ENCODE measurements around the gene LMO1.

The LMO1 gene

GRCh38 chr11:8288824-8289491, 25.3 kb upstream of the LMO1 start:
- no peak overlapping the region for H3K4me3 ChIP-seq (ENCODE audit: low read depth, low read length)
- in situ Hi-C loops (cut with HindIII; ENCODE audit: low sequenced_read_pairs), result no loop called here
- TF ChIP-seq CTCF (IDR thresholded peaks at IDR 0.05; ENCODE audit: low read depth, low read length, missing control alignments), result no peak
- DNase-seq (ENCODE audit: low read depth), result no peak

- no peak for TF ChIP-seq CTCF (IDR thresholded peaks at IDR 0.05; ENCODE audit: low read depth, low read length, missing control alignments)
- DNase-seq (ENCODE audit: low read depth), result no peak
- in situ Hi-C loops (cut with HindIII; ENCODE audit: low sequenced_read_pairs), result no loop called here
- H3K4me3 ChIP-seq (ENCODE audit: low read depth, low read length), result no peak overlapping the region
Measured at GRCh38 chr11:8288166-8288772, 24.6 kb upstream of the LMO1 start.

DNA sequence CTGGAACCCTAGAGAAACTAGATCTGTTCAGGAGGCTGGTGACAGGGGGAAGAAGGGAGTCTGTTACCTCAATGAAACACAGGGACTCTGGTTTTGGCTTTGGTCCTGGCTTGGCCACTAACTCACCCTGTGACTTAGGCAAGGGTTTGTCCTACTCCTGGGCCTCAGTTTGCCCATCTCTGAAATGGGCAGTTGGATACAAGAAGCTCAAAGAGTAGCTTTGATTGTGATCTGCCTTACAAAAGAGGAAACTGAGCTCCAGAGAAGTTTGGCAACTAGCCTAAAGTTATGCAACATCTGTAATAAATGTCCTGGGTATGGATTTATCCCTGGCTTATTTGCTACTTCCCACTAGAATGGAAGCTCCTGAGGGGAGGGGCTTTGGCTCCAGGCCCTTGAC, 24.0 kb upstream of the LMO1 start:
- in situ Hi-C loops (cut with HindIII; ENCODE audit: low sequenced_read_pairs), result no loop called here
- no peak for DNase-seq (ENCODE audit: low read depth)
- no peak overlapping the region for H3K4me3 ChIP-seq (ENCODE audit: low read depth, low read length)
- no peak for TF ChIP-seq CTCF (IDR thresholded peaks at IDR 0.05; ENCODE audit: low read depth, low read length, missing control alignments)

- in situ Hi-C loops (cut with HindIII; ENCODE audit: low sequenced_read_pairs), result no loop called here
- H3K4me3 ChIP-seq (ENCODE audit: low read depth, low read length), result no peak overlapping the region
- DNase-seq (ENCODE audit: low read depth), result no peak
- no peak for TF ChIP-seq CTCF (IDR thresholded peaks at IDR 0.05; ENCODE audit: low read depth, low read length, missing control alignments)
Measured at GRCh38 chr11:8287297-8287696, 23.6 kb upstream of the LMO1 start.

DNA sequence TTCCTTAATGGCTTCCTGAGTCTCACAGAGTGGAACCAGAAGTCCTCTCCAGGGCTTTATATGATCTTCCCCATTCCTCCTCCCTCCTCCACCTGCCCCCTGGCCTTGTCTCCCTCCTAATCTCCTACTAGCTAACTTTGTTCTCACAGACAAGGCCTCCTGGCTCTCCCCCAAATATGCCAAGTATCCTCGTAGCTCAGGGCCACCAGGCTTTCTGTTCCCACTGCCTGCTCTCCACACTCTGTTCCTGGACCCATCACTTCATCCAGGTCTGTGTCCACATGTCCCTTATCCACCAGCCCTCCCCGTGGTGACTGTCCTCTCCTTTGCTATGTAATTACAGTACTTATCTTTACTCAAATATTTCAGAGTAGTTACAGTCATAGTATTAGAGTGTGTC, 23.2 kb upstream of the LMO1 start:
- DNase-seq (ENCODE audit: low read depth), result no peak
- in situ Hi-C loops (cut with HindIII; ENCODE audit: low sequenced_read_pairs), result no loop called here
- H3K4me3 ChIP-seq (ENCODE audit: low read depth, low read length), result no peak overlapping the region
- TF ChIP-seq CTCF (IDR thresholded peaks at IDR 0.05; ENCODE audit: low read depth, low read length, missing control alignments), result no peak

DNA sequence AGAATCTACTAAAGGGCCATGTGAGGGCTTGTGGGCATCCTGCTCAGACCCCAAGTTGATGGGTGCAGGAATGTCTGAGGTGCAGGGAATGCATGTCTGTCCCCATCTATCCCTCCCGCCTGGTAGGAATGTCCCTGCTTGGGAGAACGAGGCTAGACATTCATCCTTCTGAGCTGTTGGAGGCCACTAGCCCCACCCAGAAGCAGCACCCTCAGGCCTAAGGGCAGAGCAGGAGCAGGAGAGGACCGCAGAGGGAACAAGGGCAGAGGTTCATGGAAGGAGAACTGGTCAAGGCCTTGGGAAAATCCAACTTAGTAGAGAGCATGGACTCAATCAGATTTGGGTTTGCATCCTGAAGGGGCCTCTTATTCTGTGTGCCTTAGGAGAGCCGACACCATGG, 22.1 kb upstream of the LMO1 start:
- no peak overlapping the region for H3K4me3 ChIP-seq (ENCODE audit: low read depth, low read length)
- no peak for DNase-seq (ENCODE audit: low read depth)
- no peak for TF ChIP-seq CTCF (IDR thresholded peaks at IDR 0.05; ENCODE audit: low read depth, low read length, missing control alignments)
- in situ Hi-C loops (cut with HindIII; ENCODE audit: low sequenced_read_pairs), result no loop called here
